Activated CD4-positive, alpha-beta memory T cell treated with anti-CD3 and anti-CD28 coated beads, Interleukin-2, amount 10 ng/mL, durations not matched to agents 7 days and 5 days (primary cell): ENCODE measurements around the gene FAM228A. TPM values are rescaled to one million over a fixed set of nuclear protein-coding genes. Genes with fewer than 3 reads are reported as not detected.

ENCODE experiments used
- total RNA-seq, 2 experiments: library from RNA; stranded (reverse); gene quantifications; one replicate each; pipeline ENCODE4 v1.2.3, GENCODE V29; 2021

The FAM228A gene
- total RNA-seq, 2 experiments from 2014 or later, result 0.23 TPM; not detected in 1

Other genes with a start within 250 kb of the FAM228A start
- 10 to 100 TPM; 17.6 to 19.5 TPM for gene ATAD2B, start 247.9 kb upstream of the FAM228A start, total RNA-seq
- gene UBXN2A, start 234.6 kb upstream of the FAM228A start, total RNA-seq, result 10 to 100 TPM; 11.5 to 12.3 TPM
- under 1 TPM in 1 of 2 experiments, not detected in 1; 0.20 TPM for gene MFSD2B, start 165.0 kb upstream of the FAM228A start, total RNA-seq
- gene WDCP, start 127.7 kb upstream of the FAM228A start, total RNA-seq, result 10 to 100 TPM; 18.5 to 19.1 TPM
- 1 to 10 TPM; 4.8 to 5.5 TPM for gene FKBP1B, start 125.3 kb upstream of the FAM228A start, total RNA-seq
- 10 to 100 TPM; 87.4 to 88.2 TPM for gene SF3B6, start 98.7 kb upstream of the FAM228A start, total RNA-seq
- gene TP53I3, start 90.2 kb upstream of the FAM228A start, total RNA-seq, result 1 to 10 TPM; 2.7 to 2.9 TPM
- not detected for gene PFN4, start 51.7 kb upstream of the FAM228A start, total RNA-seq
- gene FAM228B, start 51.6 kb upstream of the FAM228A start, total RNA-seq, result 1 to 10 TPM; 7.2 to 8.4 TPM
- gene ITSN2, start 185.5 kb downstream of the FAM228A start, total RNA-seq, result 10 to 100 TPM; 75.6 to 75.7 TPM